GM23248 (cell line): ENCODE data around the gene C2CD4D. TPM values are rescaled to one million over a fixed set of nuclear protein-coding genes. Genes with fewer than 3 reads are reported as not detected.

Experiments
- DNase-seq: peaks from one replicate; pipeline ENCODE4 v3.0.0-alpha.2; 2015
- H2AFZ ChIP-seq: fragments of 200-600 bp; sonication (generic); 2 replicates; pipeline ENCODE4 v1.6.1; 2016; ENCODE audit warnings: antibody characterized with exemption
- H3F3A ChIP-seq: fragments of 200-600 bp; sonication (generic); 2 replicates; pipeline ENCODE4 v1.6.1; 2016; ENCODE audit warnings: mild to moderate bottlenecking, antibody characterized with exemption, mixed run types; ENCODE audit not compliant: insufficient read depth
- H3K27ac ChIP-seq: fragments of 200-600 bp; sonication (generic); 2 replicates; pipeline ENCODE4 v1.5.1; 2016; ENCODE audit warnings: mild to moderate bottlenecking
- H3K27me3 ChIP-seq: fragments of 200-600 bp; sonication (generic); replicated peaks from 2 replicates; pipeline ENCODE4 v1.6.1; 2016; ENCODE audit warnings: mild to moderate bottlenecking; ENCODE audit not compliant: insufficient read depth
- H3K36me3 ChIP-seq: fragments of 200-600 bp; sonication (generic); 2 replicates; pipeline ENCODE4 v1.6.1; 2016; ENCODE audit warnings: low read depth, mild to moderate bottlenecking
- H3K4me1 ChIP-seq: fragments of 200-600 bp; sonication (generic); 2 replicates; pipeline ENCODE4 v1.6.1; 2016; ENCODE audit warnings: mild to moderate bottlenecking; ENCODE audit not compliant: insufficient read depth
- H3K4me2 ChIP-seq: fragments of 200-600 bp; sonication (generic); one replicate; pipeline ENCODE4 v1.6.1; 2016; ENCODE audit warnings: mild to moderate bottlenecking; ENCODE audit not compliant: unreplicated experiment
- H3K4me3 ChIP-seq: fragments of 200-600 bp; sonication (generic); 2 replicates; pipeline ENCODE4 v1.5.1; 2016; ENCODE audit warnings: mild to moderate bottlenecking
- H3K79me2 ChIP-seq: fragments of 200-600 bp; sonication (generic); 2 replicates; pipeline ENCODE4 v1.6.1; 2016; ENCODE audit warnings: mild to moderate bottlenecking; ENCODE audit not compliant: insufficient read depth
- H3K9ac ChIP-seq: fragments of 200-600 bp; sonication (generic); 2 replicates; pipeline ENCODE4 v1.6.1; 2016; ENCODE audit warnings: mild to moderate bottlenecking
- H3K9me2 ChIP-seq: fragments of 200-600 bp; sonication (generic); 2 replicates; pipeline ENCODE4 v1.6.1; 2016; ENCODE audit warnings: mixed run types, mild to moderate bottlenecking, moderate library complexity; ENCODE audit not compliant: insufficient read depth
- H3K9me3 ChIP-seq: fragments of 200-600 bp; sonication (generic); one replicate; pipeline ENCODE4 v1.6.1; 2017; ENCODE audit warnings: low read depth
- H4K20me1 ChIP-seq: fragments of 200-600 bp; sonication (generic); 2 replicates; pipeline ENCODE4 v1.6.0; 2016; ENCODE audit not compliant: insufficient read depth
- EZH2 ChIP-seq: fragments of 200-600 bp; sonication (generic); IDR thresholded peaks from 2 replicates; pipeline ENCODE4 v1.6.1; 2018; ENCODE audit warnings: antibody characterized with exemption, mild to moderate bottlenecking; ENCODE audit not compliant: insufficient read depth, poor library complexity, severe bottlenecking
- EZH2phosphoT487 ChIP-seq: fragments of 200-600 bp; sonication (generic); IDR thresholded peaks from 2 replicates; pipeline ENCODE4 v1.6.1; 2018; ENCODE audit warnings: antibody characterized with exemption, moderate library complexity, mild to moderate bottlenecking, low read depth; ENCODE audit not compliant: insufficient read depth
- WGBS, 2 experiments: methylation state at CpG; one replicate each; pipeline ENCODE4 v1.1.6; 2015 to 2017; ENCODE audit warnings: low lambda C conversion rate in 2 of 2, low coverage in 1 of 2; ENCODE audit errors: missing lambda C conversion rate in 2 of 2; 5-methylcytosine and 5-hydroxymethylcytosine counted together
- in situ Hi-C: fragments of 300-500 bp; cut with MboI; formaldehyde crosslinking; loops from 2 replicates; pipeline ENCODE4 v1.15.0; 2020
- polyA plus RNA-seq: library from polyadenylated mRNA; unstranded; fragments of >200 nt; fragmentation: Nextera tagmentation; extraction: Ambion mirVana; gene quantifications from 2 replicates; pipeline ENCODE4 v1.2.1, GENCODE V29; 2016
- total RNA-seq: library from RNA; depleted of rRNA; stranded (reverse); fragments of >200 nt; shearing (Covaris generic); gene quantifications from 2 replicates; pipeline ENCODE4 v1.2.3, GENCODE V29; 2014

The C2CD4D gene
- total and polyA plus RNA-seq, 2 experiments from 2014 or later: 0.16 TPM; not detected in 1

DNA sequence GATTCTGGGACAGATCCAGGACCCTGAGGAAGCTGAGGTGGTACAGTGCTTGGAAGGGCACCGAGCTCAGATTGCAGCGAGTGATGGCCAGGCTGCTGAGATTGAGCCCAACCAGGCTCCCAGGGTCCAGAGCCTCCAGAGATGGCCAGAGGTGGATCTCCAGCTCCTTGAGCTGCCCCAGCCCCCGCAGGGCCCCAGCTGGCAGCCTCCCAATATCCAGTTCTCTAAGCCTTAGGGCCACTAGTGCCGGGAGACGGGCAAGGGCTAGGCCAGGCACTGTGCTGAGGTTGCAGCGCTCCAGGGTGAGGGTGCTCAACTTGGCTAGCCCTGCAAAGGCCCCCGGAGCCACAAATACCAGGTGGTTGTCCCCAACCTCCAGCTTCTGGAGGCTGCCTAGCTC, 37.8 kb downstream of the C2CD4D start:
- 66 to 74% methylated on average over 7 of the region's 7 CpGs for WGBS, 2 experiments
- H3K27me3 ChIP-seq: peaks cover 49% of the 10 kb centered on the region
- no peaks in the 10 kb centered on the region for H3K79me2 ChIP-seq
- H3K9me2 ChIP-seq: no peaks in the 10 kb centered on the region
- TF ChIP-seq EZH2phosphoT487 (no peak), EZH2 (no peak)
- no peaks in the 10 kb centered on the region for H3F3A ChIP-seq
- no peaks in the 10 kb centered on the region for H3K4me1 ChIP-seq
- H3K4me3 ChIP-seq: no peak overlapping the region
- H3K9ac ChIP-seq: no peak overlapping the region
- no peaks in the 10 kb centered on the region for H4K20me1 ChIP-seq
- no peak overlapping the region for H3K4me2 ChIP-seq
- H2AFZ ChIP-seq: no peak overlapping the region
- in situ Hi-C loops: no loop called here
- H3K27ac ChIP-seq: no peak overlapping the region
- H3K36me3 ChIP-seq: no peaks in the 10 kb centered on the region
- no peaks in the 10 kb centered on the region for H3K9me3 ChIP-seq
- no peak for DNase-seq

DNA sequence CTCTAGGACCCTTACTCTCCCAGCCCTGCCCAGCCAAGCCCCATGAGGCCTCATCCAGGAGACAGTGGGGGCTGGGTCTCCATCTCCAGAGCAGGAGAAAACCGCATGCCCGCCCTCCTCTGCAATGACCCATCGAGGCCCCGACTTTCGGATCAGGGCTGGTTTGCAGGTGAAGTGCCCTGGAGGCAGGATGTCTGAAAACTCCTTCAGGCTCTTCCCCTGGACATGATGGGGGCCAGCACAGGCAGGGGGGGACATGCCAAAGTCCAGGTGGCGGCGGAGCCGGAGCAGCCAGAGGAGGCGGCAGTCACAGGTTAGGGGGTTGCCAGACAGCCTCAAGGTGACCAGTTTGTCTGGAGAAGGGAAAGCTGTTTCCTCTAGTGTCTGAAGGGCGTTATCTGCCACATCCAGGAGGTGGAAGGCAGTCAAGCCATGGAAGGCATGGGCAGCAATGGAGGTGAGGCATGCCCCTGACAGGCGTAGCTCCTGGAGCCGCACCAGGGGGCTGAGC, 38.3 kb downstream of the C2CD4D start:
- TF ChIP-seq EZH2 (no peak), EZH2phosphoT487 (no peak)
- H3K4me3 ChIP-seq: no peak overlapping the region
- no peaks in the 10 kb centered on the region for H3K4me1 ChIP-seq
- no peak overlapping the region for H2AFZ ChIP-seq
- no peak for DNase-seq
- 80 to 89% methylated on average over 12 of the region's 12 CpGs for WGBS, 2 experiments
- H3K9me3 ChIP-seq: no peaks in the 10 kb centered on the region
- no peaks in the 10 kb centered on the region for H3K9me2 ChIP-seq
- in situ Hi-C loops: no loop called here
- H3F3A ChIP-seq: no peaks in the 10 kb centered on the region
- no peak overlapping the region for H3K27ac ChIP-seq
- no peaks in the 10 kb centered on the region for H3K36me3 ChIP-seq
- H3K79me2 ChIP-seq: no peaks in the 10 kb centered on the region
- no peak overlapping the region for H3K9ac ChIP-seq
- no peaks in the 10 kb centered on the region for H4K20me1 ChIP-seq
- peaks cover 49% of the 10 kb centered on the region for H3K27me3 ChIP-seq
- H3K4me2 ChIP-seq: no peak overlapping the region

DNA sequence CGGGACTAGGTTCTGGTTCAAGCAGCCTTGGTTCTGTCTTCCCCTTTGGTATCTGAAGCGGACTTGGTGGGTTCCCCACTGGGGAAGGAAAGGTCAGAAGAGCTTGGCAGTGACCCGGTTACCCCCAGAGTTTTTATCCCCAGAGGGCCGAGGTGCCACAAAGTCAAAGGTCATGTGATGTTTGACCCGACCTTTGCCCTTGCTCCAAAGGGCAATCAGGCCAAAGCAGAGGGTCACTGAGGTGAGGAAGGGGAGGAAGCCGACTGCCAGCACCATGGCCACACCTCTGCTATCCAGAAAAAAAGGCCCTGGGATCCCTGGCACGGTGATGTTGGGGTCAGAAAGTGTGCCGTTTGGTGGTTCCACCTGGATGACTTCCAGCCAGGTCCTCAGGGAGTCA, 38.8 kb downstream of the C2CD4D start:
- Histone ChIP-seq H3K9me3 (no peaks in the 10 kb centered on the region), H3K9ac (no peak overlapping the region), H3F3A (no peaks in the 10 kb centered on the region), H4K20me1 (no peaks in the 10 kb centered on the region), H3K27me3 (peaks cover 49% of the 10 kb centered on the region), H3K4me1 (no peaks in the 10 kb centered on the region), H3K4me2 (no peak overlapping the region), H3K4me3 (no peak overlapping the region), H3K36me3 (no peaks in the 10 kb centered on the region), H2AFZ (no peak overlapping the region), H3K27ac (no peak overlapping the region), H3K9me2 (no peaks in the 10 kb centered on the region), H3K79me2 (no peaks in the 10 kb centered on the region)
- in situ Hi-C loops: no loop called here
- no peak for TF ChIP-seq EZH2phosphoT487
- TF ChIP-seq EZH2: no peak
- WGBS, 2 experiments: 26 to 29% methylated on average over 8 of the region's 8 CpGs
- no peak for DNase-seq

DNA sequence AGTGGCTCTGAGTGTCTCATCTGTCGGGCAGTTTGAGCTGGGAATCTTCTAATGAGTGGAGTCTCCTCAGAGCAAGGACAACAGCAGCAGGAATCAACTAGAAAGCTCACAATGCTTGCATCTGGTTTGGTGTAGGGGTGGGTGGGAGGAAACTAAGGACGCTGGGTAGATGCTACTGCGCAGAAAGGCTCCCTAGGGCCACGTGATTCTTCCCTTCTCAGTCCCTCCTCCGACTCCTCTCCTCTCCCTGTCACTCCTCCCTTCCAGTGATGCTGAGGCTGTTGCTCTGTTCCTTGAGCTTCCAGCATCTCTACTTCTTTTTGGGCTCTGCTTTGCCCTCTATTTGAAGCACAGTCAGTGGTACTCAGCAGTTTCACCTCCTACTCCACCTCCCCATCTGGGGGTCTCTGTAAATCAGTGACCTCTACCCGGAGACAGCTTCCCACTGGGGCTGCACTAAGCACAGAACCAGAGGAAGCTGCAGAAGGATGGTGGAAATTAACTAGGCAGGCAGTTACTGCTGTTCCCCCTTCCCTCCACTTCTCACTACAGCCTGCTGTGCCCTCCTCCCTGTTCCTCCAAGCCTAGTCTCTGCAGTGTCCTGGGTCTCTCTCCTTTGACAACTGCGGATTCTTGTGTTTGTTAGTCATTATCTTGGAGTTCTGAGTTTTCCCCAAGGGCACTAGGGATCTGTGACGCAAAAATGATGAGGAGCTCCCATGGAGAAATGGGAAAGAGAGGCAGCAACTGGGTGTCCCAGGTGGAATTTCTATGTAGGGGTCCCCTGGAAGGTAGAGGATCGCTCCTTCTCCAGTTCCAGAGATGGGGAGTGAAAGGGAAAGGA, 40.2 kb downstream of the C2CD4D start:
- Histone ChIP-seq H3K4me2 (no peak overlapping the region), H3K9ac (no peak overlapping the region), H3K9me2 (no peaks in the 10 kb centered on the region), H3K27ac (no peak overlapping the region), H3F3A (no peaks in the 10 kb centered on the region), H3K9me3 (no peaks in the 10 kb centered on the region), H3K27me3 (peaks cover 45% of the 10 kb centered on the region), H3K36me3 (no peaks in the 10 kb centered on the region), H2AFZ (no peak overlapping the region), H3K79me2 (no peaks in the 10 kb centered on the region), H3K4me1 (no peaks in the 10 kb centered on the region), H4K20me1 (no peaks in the 10 kb centered on the region), H3K4me3 (no peak overlapping the region)
- TF ChIP-seq EZH2 (no peak), EZH2phosphoT487 (no peak)
- DNase-seq: peak; percentile 21
- 32 to 38% methylated on average over 9 of the region's 9 CpGs for WGBS, 2 experiments
- in situ Hi-C loops: no loop called here
